22Rv1 (cell line): ENCODE data around the gene GID8.

Experiments
- H3K27ac ChIP-seq: fragments of 450-650 bp; 2 replicates; pipeline ENCODE4 v1.5.1; 2017
- CTCF ChIP-seq: fragments of 450-650 bp; IDR thresholded peaks from 2 replicates; pipeline ENCODE4 v1.5.1; 2017; ENCODE audit warnings: mild to moderate bottlenecking
- ZFX ChIP-seq: fragments of 450-650 bp; IDR thresholded peaks from 2 replicates; pipeline ENCODE4 v1.6.1; 2017; ENCODE audit warnings: antibody characterized with exemption, borderline replicate concordance

Gene GID8

DNA sequence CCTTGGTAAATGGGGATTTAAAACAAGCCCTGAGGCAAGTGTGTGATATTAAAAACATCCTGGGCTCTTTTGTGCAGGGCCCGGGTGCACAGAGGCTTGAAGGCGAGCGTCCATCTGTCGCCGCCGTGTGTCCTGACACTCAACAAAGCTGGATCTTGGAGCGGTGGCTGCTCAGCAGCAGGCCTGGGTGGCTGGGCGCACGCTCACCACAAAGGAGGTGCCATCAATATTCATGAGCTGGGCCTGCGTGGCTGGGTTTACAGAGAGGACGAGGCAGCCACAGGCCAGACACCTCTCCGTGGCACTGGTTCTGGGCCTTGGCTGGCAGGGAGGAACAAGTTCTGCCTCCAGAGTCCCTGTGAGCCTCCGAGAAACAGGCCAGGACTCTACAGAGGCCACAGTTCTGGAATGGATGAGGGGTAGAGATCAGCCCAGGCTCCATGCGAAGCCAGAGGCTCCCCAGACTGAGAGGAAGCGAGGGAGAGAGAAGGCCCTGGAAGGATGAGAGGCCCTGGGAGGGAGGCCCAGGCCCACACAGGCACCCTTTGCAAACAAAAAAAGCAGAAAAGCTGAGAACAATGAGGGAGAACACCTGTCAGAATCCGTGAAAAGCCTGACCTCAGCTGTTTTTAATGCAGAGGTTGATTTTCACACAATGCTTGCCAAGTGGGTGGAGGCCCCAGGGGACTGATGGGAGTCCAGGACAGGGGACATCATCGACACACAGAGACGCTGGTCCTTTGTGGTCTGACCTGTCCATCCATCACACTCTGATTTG, 46.9 kb downstream of the GID8 start:
- TF ChIP-seq ZFX (no peak), CTCF (no peak)
- no peak overlapping the region for H3K27ac ChIP-seq

DNA sequence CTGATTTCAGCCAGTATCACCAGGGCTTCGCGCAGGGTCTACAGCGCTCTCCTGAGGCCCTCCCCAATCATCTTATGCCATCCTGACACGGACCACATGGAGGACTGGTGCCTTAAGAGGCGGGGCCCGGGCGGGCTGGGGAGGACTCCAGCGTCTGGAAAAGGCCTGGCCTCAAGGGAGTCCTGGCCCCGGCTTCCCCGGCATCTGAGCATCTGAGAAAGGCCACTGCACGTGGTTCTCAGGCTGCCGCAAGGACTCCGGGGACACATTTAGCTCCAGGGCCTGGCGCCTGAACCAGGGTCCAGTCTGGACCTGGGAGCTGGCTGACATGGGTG, 47.5 kb downstream of the GID8 start:
- TF ChIP-seq CTCF (no peak), ZFX (no peak)
- H3K27ac ChIP-seq, result no peak overlapping the region

DNA sequence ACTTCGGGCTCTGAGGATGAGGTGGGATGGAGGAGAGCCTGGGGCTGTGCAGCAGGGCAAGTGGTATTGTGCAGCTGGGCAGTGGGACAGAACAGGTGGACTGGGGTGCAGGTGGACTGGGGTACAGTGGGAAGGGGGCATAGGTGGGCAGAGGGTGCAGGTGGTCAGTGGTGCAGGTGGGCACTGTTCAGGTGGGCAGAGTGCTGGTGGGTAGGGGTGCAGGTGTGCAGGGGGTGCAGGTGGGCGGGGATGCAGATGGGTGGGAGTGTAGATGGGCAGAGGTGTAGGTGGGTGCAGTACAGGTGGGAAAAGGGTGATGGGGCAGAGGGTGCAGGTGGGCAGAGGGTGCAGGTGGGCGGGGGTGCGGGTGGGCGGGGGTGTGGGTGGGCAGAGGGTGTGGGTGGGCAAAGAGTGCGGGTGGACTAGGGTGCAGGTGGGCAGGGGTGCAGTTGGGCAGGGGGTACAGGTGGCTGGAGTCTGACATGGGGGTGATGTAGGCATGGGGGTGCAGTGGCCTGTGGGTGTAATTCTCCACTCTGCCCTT, 48.4 kb downstream of the GID8 start:
- TF ChIP-seq CTCF (no peak), ZFX (no peak)
- no peak overlapping the region for H3K27ac ChIP-seq

DNA sequence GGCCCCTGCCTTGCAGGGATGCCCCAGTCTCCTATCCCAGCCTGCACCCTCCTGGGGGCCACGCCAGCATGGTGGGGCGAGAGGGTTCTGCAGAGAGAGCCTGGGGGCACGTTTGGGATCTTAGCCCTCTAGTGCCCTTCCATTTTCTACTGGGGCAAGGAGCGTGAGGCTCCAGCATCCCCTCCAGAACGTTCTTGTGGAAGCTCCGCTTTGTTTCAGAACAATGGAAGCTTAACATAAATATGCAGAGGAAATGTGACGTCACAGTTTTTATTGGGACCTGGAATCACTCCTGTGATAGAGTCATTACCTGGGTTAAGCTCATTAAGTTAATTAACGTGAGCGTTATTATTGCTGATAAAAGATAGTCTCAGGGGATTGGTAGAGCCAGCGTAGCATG, 49.2 kb downstream of the GID8 start:
- H3K27ac ChIP-seq, result no peak overlapping the region
- TF ChIP-seq CTCF, result no peak
- no peak for TF ChIP-seq ZFX

DNA sequence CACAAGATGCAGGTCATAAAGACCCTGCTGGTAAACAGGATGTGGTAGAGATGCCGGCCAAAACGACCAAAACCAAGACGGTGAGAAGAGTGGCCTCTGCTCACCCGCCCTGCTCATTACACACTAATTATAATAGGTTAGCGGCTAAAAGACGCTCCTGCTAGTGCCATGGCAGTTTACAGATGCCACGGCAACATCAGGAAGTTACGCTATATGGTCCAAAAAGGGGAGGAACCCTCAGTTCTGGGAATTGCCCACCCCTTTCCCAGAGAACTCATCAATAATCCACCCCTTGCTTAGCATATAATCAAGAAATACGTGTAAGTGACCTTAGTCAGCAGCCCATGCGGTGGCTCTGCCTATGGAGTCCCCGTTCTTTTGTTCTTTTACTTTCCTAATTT, 51.3 kb downstream of the GID8 start:
- TF ChIP-seq ZFX (no peak), CTCF (no peak)

DNA sequence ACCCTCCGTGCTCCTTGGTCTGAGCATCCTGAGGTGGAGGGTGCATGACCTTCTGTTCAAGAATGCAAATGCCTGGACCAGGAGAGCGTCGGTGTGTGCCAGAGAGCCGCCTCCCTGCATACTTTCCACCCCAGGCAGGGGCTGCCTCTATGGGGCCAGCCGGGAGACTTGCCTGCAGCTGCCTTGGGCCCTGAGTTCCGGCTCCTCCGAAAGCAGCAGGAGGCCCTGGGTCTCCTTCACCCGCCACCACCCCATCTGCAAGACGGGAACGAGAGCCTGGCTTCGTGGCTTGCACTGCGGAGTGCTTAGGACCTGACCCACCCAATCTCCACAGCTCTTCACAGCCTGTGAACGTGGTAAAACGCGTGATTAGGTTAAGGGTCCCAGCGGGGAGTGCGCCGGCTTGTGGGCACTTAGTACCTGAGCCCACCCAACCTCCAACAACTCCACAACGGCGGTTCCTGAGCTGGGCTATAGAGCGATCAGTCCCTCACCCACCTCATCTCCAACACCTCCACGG, 52.4 kb downstream of the GID8 start:
- TF ChIP-seq ZFX (no peak), CTCF (no peak)

More for the DNA sequence above, 51.3 kb downstream of the GID8 start:
- no peak overlapping the region for H3K27ac ChIP-seq

DNA sequence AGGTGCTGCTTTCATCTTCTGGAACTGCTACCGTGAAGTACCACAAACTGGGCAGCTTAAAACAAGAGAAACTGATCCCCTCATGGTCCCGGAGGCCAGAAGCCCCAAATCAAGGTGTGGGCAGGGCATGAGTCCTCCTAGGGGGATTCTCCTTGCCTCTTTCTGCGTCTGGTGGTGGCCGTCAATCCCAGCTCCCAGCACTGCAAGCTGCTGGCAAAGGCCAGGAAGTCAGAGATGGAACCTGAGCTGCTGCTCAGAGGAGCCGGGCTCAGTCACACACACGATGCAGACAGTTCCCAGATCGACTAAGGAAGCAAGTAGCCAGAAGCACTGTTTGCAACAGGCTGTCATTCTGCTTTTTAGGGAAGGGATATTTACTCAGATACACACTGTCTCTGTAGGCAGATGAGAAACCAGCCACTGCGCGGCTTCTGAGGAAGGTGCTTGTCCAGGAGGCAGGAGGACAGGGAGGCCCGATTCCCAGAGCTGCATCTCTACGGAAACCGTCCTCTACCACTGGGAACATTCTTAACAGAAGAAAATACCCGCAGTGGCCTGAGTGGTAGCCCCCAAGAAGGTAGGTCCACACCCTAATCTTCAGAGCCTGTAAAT, 53.4 kb downstream of the GID8 start:
- no peak overlapping the region for H3K27ac ChIP-seq
- TF ChIP-seq CTCF (no peak), ZFX (no peak)

More for the DNA sequence above, 52.4 kb downstream of the GID8 start:
- no peak overlapping the region for H3K27ac ChIP-seq
